ENCODE data around the gene ATRNL1. TPM values are rescaled to one million over a fixed set of nuclear protein-coding genes. Genes with fewer than 3 reads are reported as not detected.
A peak's percentile ranks its signal among the peaks of the same experiment; 100 is the strongest.

ATRNL1 gene
- total RNA-seq, 1 experiment from 2014 or later = 0.47 TPM

- no peak for DNase-seq (ENCODE audit: low read depth)
Observed at GRCh38 chr10:115593060-115593459, 499.9 kb downstream of the ATRNL1 start.

GRCh38 chr10:115604627-115605026, 511.5 kb downstream of the ATRNL1 start:
- DNase-seq (ENCODE audit: low read depth) = no peak

- no peak for DNase-seq (ENCODE audit: low read depth)
Observed at GRCh38 chr10:115606086-115606485, 512.9 kb downstream of the ATRNL1 start.

GRCh38 chr10:115606741-115607140, 513.6 kb downstream of the ATRNL1 start:
- no peak for DNase-seq (ENCODE audit: low read depth)

- peak; percentile 17 for DNase-seq (ENCODE audit: low read depth)
Observed at GRCh38 chr10:115624448-115624847, 531.3 kb downstream of the ATRNL1 start.

GRCh38 chr10:115628616-115629015, 535.5 kb downstream of the ATRNL1 start:
- no peak for DNase-seq (ENCODE audit: low read depth)

GRCh38 chr10:115638246-115638645, 545.1 kb downstream of the ATRNL1 start:
- DNase-seq (ENCODE audit: low read depth) = no peak

- no peak for DNase-seq (ENCODE audit: low read depth)
Observed at GRCh38 chr10:115649217-115649616, 556.1 kb downstream of the ATRNL1 start.

GRCh38 chr10:115653473-115653872, 560.3 kb downstream of the ATRNL1 start:
- DNase-seq (ENCODE audit: low read depth) = no peak

- peak; percentile 61 for DNase-seq (ENCODE audit: low read depth)
Observed at GRCh38 chr10:115654961-115655360, 561.8 kb downstream of the ATRNL1 start.

- peak; percentile 21 for DNase-seq (ENCODE audit: low read depth)
Observed at GRCh38 chr10:115657161-115657860, 564.1 kb downstream of the ATRNL1 start.

GRCh38 chr10:115659616-115660015, 566.5 kb downstream of the ATRNL1 start:
- DNase-seq (ENCODE audit: low read depth) = peak; percentile 11

GRCh38 chr10:115660391-115660790, 567.2 kb downstream of the ATRNL1 start:
- DNase-seq (ENCODE audit: low read depth) = no peak

- no peak for DNase-seq (ENCODE audit: low read depth)
Observed at GRCh38 chr10:115662422-115662821, 569.3 kb downstream of the ATRNL1 start.

- DNase-seq (ENCODE audit: low read depth) = peak; percentile 22
Observed at GRCh38 chr10:115665549-115665948, 572.4 kb downstream of the ATRNL1 start.

- no peak for DNase-seq (ENCODE audit: low read depth)
Observed at GRCh38 chr10:115674496-115674895, 581.3 kb downstream of the ATRNL1 start.

GRCh38 chr10:115696747-115697146, 603.6 kb downstream of the ATRNL1 start:
- DNase-seq (ENCODE audit: low read depth) = peak; percentile 4

- DNase-seq (ENCODE audit: low read depth) = no peak
Observed at GRCh38 chr10:115706026-115706425, 612.9 kb downstream of the ATRNL1 start.

- peak; percentile 15 for DNase-seq (ENCODE audit: low read depth)
Observed at GRCh38 chr10:115706488-115707076, 613.4 kb downstream of the ATRNL1 start.

- no peak for DNase-seq (ENCODE audit: low read depth)
Observed at GRCh38 chr10:115710136-115710535, 617.0 kb downstream of the ATRNL1 start.

- DNase-seq (ENCODE audit: low read depth) = no peak
Observed at GRCh38 chr10:115711306-115711705, 618.1 kb downstream of the ATRNL1 start.

- no peak for DNase-seq (ENCODE audit: low read depth)
Observed at GRCh38 chr10:115720121-115720520, 627.0 kb downstream of the ATRNL1 start.

- no peak for DNase-seq (ENCODE audit: low read depth)
Observed at GRCh38 chr10:115727129-115727528, 634.0 kb downstream of the ATRNL1 start.

Measured in HT1080 (cell line).